Testis (tissue), 2 donors: Measurements from ENCODE around the gene DPYD.

Experiments used
- POLR2A ChIP-seq: fragments of 450-650 bp; IDR thresholded peaks from one replicate; pipeline ENCODE4 v1.6.1; 2017; ENCODE audit warnings: antibody characterized with exemption, mild to moderate bottlenecking, moderate library complexity
- TF ChIP-seq, protein P1 (sequence below), 3 experiments: fragments of 450-650 bp in 2 of 3; fragments of 200-600 bp in 1 of 3; sonication (generic) in 1 of 3; IDR thresholded peaks; one replicate each; pipeline ENCODE4 v1.5.1; 2016 to 2019; ENCODE audit warnings: antibody characterized with exemption in 3 of 3, mild to moderate bottlenecking in 2 of 3, moderate library complexity in 1 of 3

DNA sequence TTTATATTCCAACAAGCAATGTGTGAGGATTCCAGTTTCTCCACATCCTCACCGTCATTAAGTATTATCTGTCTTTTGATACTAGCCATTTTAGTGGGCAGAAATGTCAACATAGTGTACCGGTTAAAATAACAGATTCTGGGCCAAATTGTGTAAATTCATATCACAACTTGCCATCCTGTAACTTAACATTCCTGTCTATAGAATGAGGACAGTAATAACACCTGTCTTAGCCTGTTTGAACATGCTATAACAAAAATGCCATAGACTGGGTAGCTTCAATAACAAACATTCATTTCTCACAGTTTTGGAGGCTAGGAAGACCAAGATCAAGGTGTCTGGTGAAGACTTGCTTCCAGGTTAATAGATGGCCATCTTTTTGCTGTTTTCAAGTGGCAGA is 708.2 kb downstream of the DPYD start:
- TF ChIP-seq POLR2A, result no peak
- TF ChIP-seq, protein P1, sequence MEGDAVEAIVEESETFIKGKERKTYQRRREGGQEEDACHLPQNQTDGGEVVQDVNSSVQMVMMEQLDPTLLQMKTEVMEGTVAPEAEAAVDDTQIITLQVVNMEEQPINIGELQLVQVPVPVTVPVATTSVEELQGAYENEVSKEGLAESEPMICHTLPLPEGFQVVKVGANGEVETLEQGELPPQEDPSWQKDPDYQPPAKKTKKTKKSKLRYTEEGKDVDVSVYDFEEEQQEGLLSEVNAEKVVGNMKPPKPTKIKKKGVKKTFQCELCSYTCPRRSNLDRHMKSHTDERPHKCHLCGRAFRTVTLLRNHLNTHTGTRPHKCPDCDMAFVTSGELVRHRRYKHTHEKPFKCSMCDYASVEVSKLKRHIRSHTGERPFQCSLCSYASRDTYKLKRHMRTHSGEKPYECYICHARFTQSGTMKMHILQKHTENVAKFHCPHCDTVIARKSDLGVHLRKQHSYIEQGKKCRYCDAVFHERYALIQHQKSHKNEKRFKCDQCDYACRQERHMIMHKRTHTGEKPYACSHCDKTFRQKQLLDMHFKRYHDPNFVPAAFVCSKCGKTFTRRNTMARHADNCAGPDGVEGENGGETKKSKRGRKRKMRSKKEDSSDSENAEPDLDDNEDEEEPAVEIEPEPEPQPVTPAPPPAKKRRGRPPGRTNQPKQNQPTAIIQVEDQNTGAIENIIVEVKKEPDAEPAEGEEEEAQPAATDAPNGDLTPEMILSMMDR (IDR thresholded peaks at IDR 0.05), result no peak
